HCT116 (cell line): Measurements from ENCODE around the gene C1QTNF2. TPM values are rescaled to one million over a fixed set of nuclear protein-coding genes. Genes with fewer than 3 reads are reported as not detected.

Experiments used
- ATAC-seq: fragments of 200-7000 bp; cut with Tn5 transposase; 2 replicates; pipeline ENCODE4 v1.9.1; 2020; ENCODE audit warnings: mild to moderate bottlenecking, moderate library complexity
- BruUV-seq: library from RNA; stranded (reverse); fragments of 400-500 nt; replicated peaks from 2 replicates; lab custom pipeline; 2021; lab: Mats Ljungman, UMichigan
- CTCF ChIA-PET: fragments of 300-600 bp; sonication (Branson Sonifier 250); formaldehyde crosslinking; loops from one replicate; lab custom pipeline; 2021; ENCODE audit warnings: antibody characterized with exemption; lab: Charles Lee
- POLR2A ChIA-PET: fragments of 300-600, 350-600 bp; sonication (Branson Sonifier 250); formaldehyde crosslinking; loops from one replicate; lab custom pipeline; 2021; ENCODE audit warnings: antibody characterized with exemption; lab: Charles Lee
- RAD21 ChIA-PET, 2 experiments: fragments of 300-600 bp; sonication (Branson Sonifier 250); formaldehyde crosslinking; loops; one replicate each; lab custom pipeline; 2023; ENCODE audit warnings: low total read pairs in 2 of 2; ENCODE audit not compliant: uncharacterized antibody in 2 of 2, unreplicated experiment in 2 of 2, low non-redundant PET in 1 of 2; lab: Charles Lee
- DNase-seq: peaks from one replicate; pipeline ENCODE4 v3.0.0-alpha.2; 2010; ENCODE audit warnings: low read depth, low spot score
- H2AFZ ChIP-seq: fragments of 200-600 bp; shearing (Covaris generic), sonication (generic); 2 replicates; pipeline ENCODE4 v1.6.1; 2017; ENCODE audit warnings: low read depth, mixed run types, mixed read lengths, antibody characterized with exemption, low read length; ENCODE audit not compliant: poor library complexity, severe bottlenecking
- H3K27ac ChIP-seq: 2 replicates; pipeline ENCODE4 v1.5.1; 2012; ENCODE audit warnings: low read depth, low read length
- H3K27me3 ChIP-seq: fragments of 200-600 bp; sonication (generic); 2 replicates; pipeline ENCODE4 v1.6.1; 2016; ENCODE audit warnings: mixed run types, low read length, mixed read lengths; ENCODE audit not compliant: insufficient read depth
- H3K36me3 ChIP-seq, 2 experiments: fragments of 200-500 bp in 1 of 2; fragments of 200-600 bp in 1 of 2; sonication (Bioruptor generic) in 1 of 2; sonication (generic) in 1 of 2; 2 replicates each; pipeline versions ENCODE4 v1.5.1 to v1.6.1; 2014 to 2016; ENCODE audit warnings: low read length in 2 of 2, inconsistent platforms in 1 of 2, mixed read lengths in 1 of 2, mixed run types in 1 of 2; ENCODE audit not compliant: insufficient read depth in 2 of 2, control insufficient read depth in 1 of 2
- H3K4me1 ChIP-seq, 2 experiments: fragments of 200-600 bp in 1 of 2; sonication (generic) in 1 of 2; 2 replicates each; pipeline versions ENCODE4 v1.5.1 to v1.6.1; 2012 to 2017; ENCODE audit warnings: low read length in 2 of 2, inconsistent platforms in 1 of 2, mild to moderate bottlenecking in 1 of 2, mixed read lengths in 1 of 2, mixed run types in 1 of 2, moderate library complexity in 1 of 2; ENCODE audit not compliant: insufficient read depth in 2 of 2, control insufficient read depth in 1 of 2
- H3K4me2 ChIP-seq: fragments of 200-600 bp; sonication (generic); 2 replicates; pipeline ENCODE4 v1.6.1; 2017; ENCODE audit warnings: mixed run types, low read length, mixed read lengths
- H3K4me3 ChIP-seq, 2 experiments: fragments of 200-600 bp in 1 of 2; sonication (generic) in 1 of 2; replicated peaks in 1 of 2; 2 replicates each; pipeline ENCODE4 v1.5.1; 2011 to 2016; ENCODE audit warnings: low read length in 2 of 2, control low read depth in 1 of 2, low read depth in 1 of 2, mild to moderate bottlenecking in 1 of 2, mixed read lengths in 1 of 2, mixed run types in 1 of 2
- H3K79me2 ChIP-seq: fragments of 200-600 bp; sonication (generic); 2 replicates; pipeline ENCODE4 v1.6.1; 2017; ENCODE audit warnings: mild to moderate bottlenecking, mixed run types, low read length, moderate library complexity, mixed read lengths; ENCODE audit not compliant: insufficient read depth
- H3K9ac ChIP-seq: fragments of 200-600 bp; sonication (generic); 2 replicates; pipeline ENCODE4 v1.6.1; 2016; ENCODE audit warnings: low read length, mixed read lengths
- H3K9me2 ChIP-seq: fragments of 200-600 bp; sonication (generic), shearing (Covaris generic); 2 replicates; pipeline ENCODE4 v1.6.1; 2017; ENCODE audit warnings: mixed run types, mild to moderate bottlenecking, moderate library complexity; ENCODE audit not compliant: insufficient read depth
- H3K9me3 ChIP-seq, 2 experiments: fragments of 200-500 bp in 1 of 2; fragments of 200-600 bp in 1 of 2; sonication (Bioruptor generic) in 1 of 2; sonication (generic) in 1 of 2; 2 replicates each; pipeline ENCODE4 v1.6.1; 2014 to 2017; ENCODE audit warnings: low read length in 2 of 2, mixed read lengths in 2 of 2, inconsistent platforms in 1 of 2, low read depth in 1 of 2, mild to moderate bottlenecking in 1 of 2, mixed run types in 1 of 2, moderate library complexity in 1 of 2; ENCODE audit not compliant: control insufficient read depth in 1 of 2, insufficient read depth in 1 of 2
- H4K20me1 ChIP-seq: fragments of 200-600 bp; sonication (generic), shearing (Covaris generic); 2 replicates; pipeline ENCODE4 v1.6.1; 2017; ENCODE audit warnings: mixed run types, mild to moderate bottlenecking, moderate library complexity; ENCODE audit not compliant: insufficient read depth
- EZH2 ChIP-seq: fragments of 200-600 bp; sonication (generic); IDR thresholded peaks from 2 replicates; pipeline ENCODE4 v1.6.1; 2017; ENCODE audit warnings: antibody characterized with exemption, mixed run types
- ZBTB33 ChIP-seq: IDR thresholded peaks from 2 replicates; pipeline ENCODE4 v1.6.1; 2011; ENCODE audit warnings: mild to moderate bottlenecking, low read length, moderate library complexity; ENCODE audit not compliant: insufficient replicate concordance; ENCODE audit errors: extremely low read depth
- ZFX ChIP-seq: fragments of 450-650 bp; IDR thresholded peaks from 2 replicates; pipeline ENCODE4 v1.6.1; 2017
- intact Hi-C: fragments of 100-400 bp; cut with micrococcal nuclease; formaldehyde crosslinking; loops from 2 replicates; pipeline ENCODE4 v1.10.0; 2022
- total RNA-seq: library from RNA; stranded (reverse); gene quantifications from one replicate; pipeline ENCODE4 v1.2.1, GENCODE V29; 2021; ENCODE audit not compliant: unreplicated experiment

C1QTNF2 gene
- total RNA-seq, 1 experiment from 2014 or later: 0.15 TPM

DNA sequence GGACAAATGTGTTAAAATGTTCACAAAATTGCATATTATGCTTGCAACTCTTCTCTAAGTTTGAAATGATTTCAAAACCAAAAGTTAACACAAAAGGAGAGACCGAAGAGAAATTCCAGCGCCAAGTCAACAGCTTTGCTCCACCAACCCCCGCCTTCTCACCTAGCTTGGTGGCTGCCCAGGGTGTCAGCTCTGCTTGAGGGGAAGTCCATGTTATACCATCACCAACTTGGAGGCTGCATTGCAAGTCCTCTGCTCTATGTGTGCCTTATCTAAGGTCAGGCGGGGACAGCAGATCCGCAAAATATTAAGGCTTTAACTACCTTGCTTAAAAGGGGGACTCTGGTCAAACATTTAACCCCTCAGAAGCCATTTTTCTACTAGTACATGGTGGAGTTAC, 72.7 kb downstream of the C1QTNF2 start:
- Histone ChIP-seq H3K9me2 (no peaks in the 10 kb centered on the region), H3K27me3 (no peaks in the 10 kb centered on the region), H3K9me3 (no peaks in the 10 kb centered on the region), H3K27ac (no peak overlapping the region), H3K9ac (no peak overlapping the region), H3K79me2 (no peaks in the 10 kb centered on the region), H2AFZ (no peak overlapping the region), H3K36me3 (no peaks in the 10 kb centered on the region), H3K4me1 (no peaks in the 10 kb centered on the region), H3K4me3 (no peak overlapping the region), H3K4me2 (no peak overlapping the region), H4K20me1 (no peaks in the 10 kb centered on the region)
- no TSS peak for BruUV-seq
- no peak for DNase-seq
- TF ChIP-seq EZH2: no peak
- no peak for TF ChIP-seq ZBTB33
- no peak for TF ChIP-seq ZFX
- RAD21 ChIA-PET: no interaction called here
- POLR2A ChIA-PET: interaction anchor here (0.7 kb wide), 1 partner anchor 178 kb away, joined by 4 read pairs; the partner anchor contains the start of gene PWWP2A
- CTCF ChIA-PET: no interaction called here
- intact Hi-C loops: no loop called here
- no peak for ATAC-seq

Other genes with a start within 250 kb of the C1QTNF2 start
- 8.5 TPM for gene FABP6, start 141.1 kb downstream of the C1QTNF2 start, total RNA-seq
- gene CCNJL, start 58.1 kb downstream of the C1QTNF2 start, total RNA-seq: 2.9 TPM
- 4.2 TPM for gene FAM200C, start 29.4 kb upstream of the C1QTNF2 start, total RNA-seq
- 43.6 TPM for gene SLU7, start 48.5 kb upstream of the C1QTNF2 start, total RNA-seq
- 183 TPM for gene PTTG1, start 51.2 kb upstream of the C1QTNF2 start, total RNA-seq